Measurements from ENCODE around the gene MALT1.

- TF ChIP-seq CTCF (IDR thresholded peaks at IDR 0.05) = no peak
- TF ChIP-seq POLR2A (IDR thresholded peaks at IDR 0.05) = no peak
- TF ChIP-seq POLR2AphosphoS5 (IDR thresholded peaks at IDR 0.05) = no peak
These were observed 114.6 kb downstream of the MALT1 start for GRCh38 chr18:58785870-58786269.
